Upper lobe of left lung (tissue), 4 donors: ENCODE measurements around the gene CA11.

Experiments
- EP300 ChIP-seq, 4 donors: sonication (generic); formaldehyde crosslinking; IDR thresholded peaks; one replicate each; pipeline ENCODE4 v1.5.1; 2017; ENCODE audit warnings: antibody characterized with exemption in 4 of 4, control low read depth in 2 of 4
- POLR2A ChIP-seq, 4 donors: fragments of 450-650 bp; IDR thresholded peaks; one replicate each; pipeline ENCODE4 v1.5.1; 2016 to 2017; ENCODE audit warnings: antibody characterized with exemption in 4 of 4, mild to moderate bottlenecking in 2 of 4
- POLR2AphosphoS5 ChIP-seq, 2 donors: sonication (generic); formaldehyde crosslinking; IDR thresholded peaks; one replicate each; pipeline ENCODE4 v1.5.1; 2017; ENCODE audit warnings: antibody characterized with exemption in 2 of 2
- TF ChIP-seq, protein P1 (sequence below), 6 experiments: fragments of 450-650 bp in 4 of 6; fragments of 200-600 bp in 2 of 6; sonication (generic) in 2 of 6; IDR thresholded peaks; one replicate each; pipeline ENCODE4 v1.5.1; 2016 to 2019; ENCODE audit warnings: antibody characterized with exemption in 6 of 6

DNA sequence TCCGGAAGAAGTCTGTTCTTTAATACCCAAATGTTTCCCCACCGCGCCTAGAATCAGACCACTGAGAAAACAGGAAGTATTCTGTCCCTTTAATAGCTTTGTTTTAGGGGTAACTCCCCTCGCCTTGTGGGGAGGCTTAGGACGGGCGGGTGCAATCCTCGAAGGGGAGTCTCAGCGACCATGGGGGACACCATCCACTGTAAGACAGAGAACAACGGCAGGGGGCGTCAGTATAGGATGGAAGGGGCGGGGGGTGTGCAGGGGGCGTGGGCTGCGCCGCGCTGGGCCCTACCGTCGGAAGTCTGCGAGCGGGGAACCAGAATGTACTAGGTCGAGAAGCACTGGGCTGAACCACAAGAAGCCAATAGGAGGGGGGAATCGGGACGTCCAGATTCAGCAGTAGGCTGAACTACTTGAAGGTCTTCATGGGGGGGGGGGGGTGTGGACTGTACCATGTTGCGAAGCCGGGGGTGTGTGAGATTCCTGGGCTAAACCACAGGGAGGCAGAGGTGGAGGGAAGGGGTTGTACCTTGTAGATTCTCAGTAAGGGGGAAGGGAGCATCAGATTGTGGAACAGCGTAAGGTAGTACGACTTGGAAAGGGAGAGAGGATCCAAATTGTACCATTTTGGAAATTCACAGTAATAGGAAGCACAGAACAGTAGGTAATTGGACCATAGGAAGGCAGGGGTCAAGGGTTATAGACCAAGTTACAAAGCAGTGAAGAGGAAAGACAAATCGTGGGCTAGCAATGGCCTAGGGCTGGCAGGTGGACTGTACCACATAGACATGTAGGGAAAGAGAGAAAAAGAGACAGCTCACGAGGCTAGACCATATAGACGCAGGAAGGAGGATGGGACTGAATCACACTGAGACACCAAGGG lies 7.8 kb downstream of the CA11 start:
- TF ChIP-seq, protein P1, sequence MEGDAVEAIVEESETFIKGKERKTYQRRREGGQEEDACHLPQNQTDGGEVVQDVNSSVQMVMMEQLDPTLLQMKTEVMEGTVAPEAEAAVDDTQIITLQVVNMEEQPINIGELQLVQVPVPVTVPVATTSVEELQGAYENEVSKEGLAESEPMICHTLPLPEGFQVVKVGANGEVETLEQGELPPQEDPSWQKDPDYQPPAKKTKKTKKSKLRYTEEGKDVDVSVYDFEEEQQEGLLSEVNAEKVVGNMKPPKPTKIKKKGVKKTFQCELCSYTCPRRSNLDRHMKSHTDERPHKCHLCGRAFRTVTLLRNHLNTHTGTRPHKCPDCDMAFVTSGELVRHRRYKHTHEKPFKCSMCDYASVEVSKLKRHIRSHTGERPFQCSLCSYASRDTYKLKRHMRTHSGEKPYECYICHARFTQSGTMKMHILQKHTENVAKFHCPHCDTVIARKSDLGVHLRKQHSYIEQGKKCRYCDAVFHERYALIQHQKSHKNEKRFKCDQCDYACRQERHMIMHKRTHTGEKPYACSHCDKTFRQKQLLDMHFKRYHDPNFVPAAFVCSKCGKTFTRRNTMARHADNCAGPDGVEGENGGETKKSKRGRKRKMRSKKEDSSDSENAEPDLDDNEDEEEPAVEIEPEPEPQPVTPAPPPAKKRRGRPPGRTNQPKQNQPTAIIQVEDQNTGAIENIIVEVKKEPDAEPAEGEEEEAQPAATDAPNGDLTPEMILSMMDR (IDR thresholded peaks at IDR 0.05) = no peak
- TF ChIP-seq POLR2A (IDR thresholded peaks at IDR 0.05) (peak in 1 of 4 donors; percentile 61), EP300 (IDR thresholded peaks at IDR 0.05) (no peak), POLR2AphosphoS5 (IDR thresholded peaks at IDR 0.05) (peak; percentile 6 to 55)
